ENCODE measurements around the gene USP36.
"Not testable (repeated sequence)": the region's sequence is repeated elsewhere in the genome, so short reads cannot be mapped to it uniquely, and the experiment has no call there.

The USP36 gene

GRCh38 chr17:78870621-78871020 lies 30.0 kb upstream of the USP36 start:
- DNase-seq: no peak

- DNase-seq: no peak
Observed at GRCh38 chr17:78868391-78868790, 27.8 kb upstream of the USP36 start.

GRCh38 chr17:78867046-78867445 lies 26.4 kb upstream of the USP36 start:
- not testable (repeated sequence) for DNase-seq

- DNase-seq: peak; percentile 57
Observed at GRCh38 chr17:78865682-78866390, 25.2 kb upstream of the USP36 start.

- no peak for DNase-seq
Observed at GRCh38 chr17:78864117-78864516, 23.5 kb upstream of the USP36 start.

GRCh38 chr17:78862073-78863023 lies 21.7 kb upstream of the USP36 start:
- peak; percentile 62 for DNase-seq

- no peak for DNase-seq
Observed at GRCh38 chr17:78861229-78861628, 20.6 kb upstream of the USP36 start.

- no peak for DNase-seq
Observed at GRCh38 chr17:78859051-78859450, 18.4 kb upstream of the USP36 start.

GRCh38 chr17:78857266-78857665 lies 16.7 kb upstream of the USP36 start:
- DNase-seq: no peak

- DNase-seq: no peak
Observed at GRCh38 chr17:78855561-78856165, 15.0 kb upstream of the USP36 start.

- no peak for DNase-seq
Observed at GRCh38 chr17:78854508-78854907, 13.9 kb upstream of the USP36 start.

- DNase-seq: no peak
Observed at GRCh38 chr17:78853926-78854394, 13.3 kb upstream of the USP36 start.

GRCh38 chr17:78852709-78853121 lies 12.1 kb upstream of the USP36 start:
- DNase-seq: no peak

- no peak for DNase-seq
Observed at GRCh38 chr17:78849026-78849425, 8.4 kb upstream of the USP36 start.

- no peak for DNase-seq
Observed at GRCh38 chr17:78847052-78847451, 6.4 kb upstream of the USP36 start.

GRCh38 chr17:78844301-78845005 lies 3.8 kb upstream of the USP36 start:
- peak; percentile 33 for DNase-seq

- DNase-seq: peak; percentile 66
Observed at GRCh38 chr17:78842881-78843565, 2.4 kb upstream of the USP36 start.

GRCh38 chr17:78840530-78840779 lies 159 bp downstream of the USP36 start:
- no peak for DNase-seq

- DNase-seq: peak; percentile 45
Observed at GRCh38 chr17:78839762-78840529, 668 bp downstream of the USP36 start.

- DNase-seq: no peak
Observed at GRCh38 chr17:78839235-78839761, 1.3 kb downstream of the USP36 start.

GRCh38 chr17:78838574-78839005 lies 2.0 kb downstream of the USP36 start:
- no peak for DNase-seq
